Iris pigment epithelial cell (primary cell): Measurements from ENCODE around the gene NPAS1.
"Not testable (repeated sequence)": the region's sequence is repeated elsewhere in the genome, so short reads cannot be mapped to it uniquely, and the experiment has no call there.

Experiments
- DNase-seq: peaks from one replicate; pipeline ENCODE4 v3.0.0-alpha.2; 2011; ENCODE audit warnings: low read depth

NPAS1 gene

DNA sequence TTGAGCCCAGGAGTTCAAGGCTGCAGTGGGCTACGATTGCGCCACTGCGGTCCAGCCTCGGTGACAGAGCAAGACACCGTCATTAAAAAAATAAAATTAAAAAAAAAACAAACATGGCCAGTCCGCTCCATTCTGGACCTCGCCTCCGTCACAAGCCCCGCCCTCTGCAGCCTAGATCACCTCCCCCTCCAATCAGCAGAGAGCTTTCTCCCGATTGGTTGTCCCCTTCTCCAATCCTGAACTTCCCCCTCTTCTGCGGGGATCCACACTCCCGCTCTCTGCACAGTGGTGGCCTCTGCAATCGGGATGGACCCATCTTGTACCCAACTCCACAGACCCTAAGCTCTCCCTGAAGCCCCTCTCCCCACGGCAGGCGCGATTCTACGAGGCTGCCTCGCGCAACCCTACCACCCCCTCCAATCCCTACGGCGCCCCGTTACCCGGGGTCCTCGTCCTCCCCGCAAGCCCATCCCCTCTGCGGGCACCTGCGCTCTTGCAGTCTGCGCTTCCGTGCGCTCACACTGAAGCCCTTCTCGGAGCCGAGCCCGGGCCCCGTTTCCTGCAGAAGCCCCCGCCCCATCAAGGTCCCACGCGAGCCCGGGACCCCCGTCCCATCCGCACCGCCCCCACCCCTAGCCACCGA lies 28.2 kb downstream of the NPAS1 start:
- peak; percentile 96 for DNase-seq

- DNase-seq: peak; percentile 92
Observed at GRCh38 chr19:47049307-47049700, 29.7 kb downstream of the NPAS1 start.

- not testable (repeated sequence) for DNase-seq
Observed at GRCh38 chr19:47050562-47050961, 30.9 kb downstream of the NPAS1 start.

DNA sequence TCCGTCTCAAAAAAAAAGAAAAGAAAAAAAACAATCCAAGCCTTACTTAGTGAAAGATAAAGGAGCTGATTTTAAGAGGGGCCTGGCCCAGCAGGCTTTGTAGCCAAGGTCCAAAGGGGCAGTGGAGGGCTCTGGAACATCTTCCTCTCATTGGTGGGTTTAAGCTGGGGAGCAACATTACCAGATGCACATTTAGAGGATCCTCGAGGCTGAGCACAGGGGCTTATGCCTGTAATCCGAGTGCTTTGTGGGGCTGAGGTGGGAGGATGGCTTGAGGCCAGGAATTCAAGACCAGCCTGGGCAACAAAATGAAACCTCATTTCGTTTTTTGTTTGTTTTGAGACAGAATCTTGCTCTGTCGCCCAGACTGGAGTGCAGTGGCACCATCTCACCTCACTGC lies 36.8 kb downstream of the NPAS1 start:
- DNase-seq: no peak

DNA sequence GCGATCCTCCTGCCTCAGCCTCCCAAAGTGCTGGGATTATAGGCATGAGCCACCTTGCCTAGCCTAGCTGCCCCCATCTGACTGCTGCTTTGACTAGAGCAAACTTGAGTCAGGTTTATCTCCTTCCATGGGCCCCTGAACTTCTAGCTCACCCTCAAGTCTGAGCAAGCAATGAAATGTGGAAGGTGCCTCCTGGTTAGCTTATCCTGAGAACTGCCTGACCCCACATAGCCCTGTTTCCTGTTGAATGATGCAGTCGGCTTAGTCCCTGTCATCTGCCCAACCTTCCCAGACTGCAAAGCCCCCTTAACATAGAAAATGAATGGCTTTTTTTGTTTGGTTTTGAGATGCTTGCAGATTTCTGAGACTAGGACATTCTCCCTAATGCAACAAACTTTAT lies 37.7 kb downstream of the NPAS1 start:
- DNase-seq: peak; percentile 76

DNA sequence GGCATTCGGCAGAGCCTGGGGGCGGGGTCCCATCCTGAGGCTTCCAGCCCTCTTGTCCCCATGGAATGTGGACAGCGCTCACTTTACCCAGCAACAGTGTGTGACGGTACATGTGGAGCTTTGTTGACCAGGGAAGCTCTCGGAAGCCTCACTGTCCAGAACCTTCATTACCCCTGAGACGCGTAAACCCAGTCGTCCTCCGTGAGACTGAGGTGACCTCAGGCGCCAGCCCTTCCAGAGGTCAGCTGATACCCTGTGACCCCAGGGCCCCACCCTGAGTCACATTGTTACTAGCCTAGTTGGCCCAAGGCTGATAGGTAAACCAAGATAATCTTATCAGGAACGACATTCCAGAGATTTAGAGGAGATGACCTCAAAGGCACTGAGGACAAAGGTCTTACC lies 39.0 kb downstream of the NPAS1 start:
- DNase-seq: no peak

GRCh38 chr19:47063874-47064273 lies 44.2 kb downstream of the NPAS1 start:
- DNase-seq: no peak

DNA sequence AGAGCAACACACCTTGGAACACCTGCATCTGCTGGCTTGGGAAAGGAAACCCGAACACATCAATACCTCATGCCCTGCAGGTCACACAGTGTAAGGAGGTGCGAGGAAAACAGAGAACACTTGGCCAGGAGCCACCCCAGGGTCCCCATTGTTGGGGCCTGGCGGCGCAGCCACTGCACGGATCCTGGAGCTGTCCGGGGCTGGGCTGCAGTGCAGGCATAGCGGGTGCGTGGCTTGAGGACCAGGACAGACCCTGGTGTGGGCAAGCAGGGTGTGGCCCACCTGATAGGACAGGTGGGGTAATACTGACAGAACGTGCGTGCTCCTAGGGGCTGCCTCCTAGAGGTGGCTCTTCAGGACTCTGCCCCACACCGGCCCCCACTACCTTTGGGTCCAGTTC lies 45.6 kb downstream of the NPAS1 start:
- DNase-seq: no peak

- no peak for DNase-seq
Observed at GRCh38 chr19:47066376-47067214, 47.0 kb downstream of the NPAS1 start.

GRCh38 chr19:47067215-47067847 lies 47.7 kb downstream of the NPAS1 start:
- DNase-seq: no peak

DNA sequence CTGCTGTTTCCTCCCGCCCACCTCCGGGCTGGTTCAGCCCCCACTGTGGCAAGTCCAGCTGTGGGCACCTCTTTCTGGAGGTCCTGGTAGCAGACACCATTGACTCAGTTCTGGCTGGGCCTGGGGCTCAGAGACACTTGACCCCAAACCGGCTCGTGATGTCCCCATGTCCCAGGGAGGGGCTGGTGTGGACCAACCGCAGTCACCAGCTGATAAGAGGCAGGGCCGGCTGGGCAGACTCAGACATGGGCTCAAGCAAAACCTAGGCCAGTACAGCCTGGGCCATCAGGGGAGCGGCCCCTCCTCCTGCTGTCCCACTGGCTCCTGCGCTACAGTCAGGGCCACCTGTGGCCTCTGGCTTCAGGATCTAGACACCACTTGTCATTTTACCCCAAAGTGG lies 48.6 kb downstream of the NPAS1 start:
- no peak for DNase-seq

DNA sequence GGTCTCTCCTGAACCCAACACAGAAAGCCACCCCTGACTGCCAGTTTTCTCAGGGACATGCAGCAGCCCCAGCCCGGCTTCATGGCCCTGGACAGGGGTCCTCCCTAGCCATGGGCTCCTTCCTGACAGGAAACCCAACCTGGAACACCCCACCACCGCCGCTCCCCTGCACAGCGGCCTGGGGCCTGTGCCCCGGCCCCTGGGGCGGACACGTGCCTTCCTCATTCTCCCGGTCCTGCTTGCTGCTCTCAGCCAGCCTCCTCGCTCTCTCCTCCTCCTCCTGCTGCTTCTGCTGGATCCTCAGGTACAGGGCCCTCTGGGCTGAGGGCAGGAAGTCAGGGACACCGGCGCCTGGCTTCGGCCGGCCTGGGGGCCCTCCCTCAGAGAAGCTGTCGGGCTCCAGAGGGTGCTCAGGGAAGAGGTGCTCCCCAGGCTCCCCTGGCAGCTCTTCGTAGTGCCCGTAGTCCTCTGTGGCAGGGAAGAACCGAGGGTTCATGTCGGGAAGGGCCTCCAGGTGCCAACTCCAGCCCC lies 49.3 kb downstream of the NPAS1 start:
- no peak for DNase-seq

DNA sequence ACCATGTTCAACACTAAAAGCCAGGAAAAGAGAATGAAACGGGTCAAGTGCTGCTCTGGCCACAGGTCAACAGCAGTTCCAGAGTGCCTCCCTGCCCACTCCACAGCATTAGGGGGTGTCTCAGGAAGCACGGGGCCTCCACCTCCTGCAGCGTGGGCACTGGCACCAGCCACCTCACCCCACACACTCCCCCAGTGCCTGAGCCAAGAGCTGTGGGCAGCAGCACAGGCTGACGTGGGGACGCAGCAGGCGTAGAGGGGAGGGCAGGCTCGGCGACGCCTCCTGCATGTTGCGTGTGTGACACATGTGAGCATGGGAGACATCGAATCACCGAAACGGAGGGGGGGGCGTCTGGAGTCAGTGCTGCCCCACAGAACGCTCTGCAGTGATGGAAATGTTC lies 50.2 kb downstream of the NPAS1 start:
- no peak for DNase-seq

GRCh38 chr19:47070756-47071155 lies 51.1 kb downstream of the NPAS1 start:
- DNase-seq: no peak

DNA sequence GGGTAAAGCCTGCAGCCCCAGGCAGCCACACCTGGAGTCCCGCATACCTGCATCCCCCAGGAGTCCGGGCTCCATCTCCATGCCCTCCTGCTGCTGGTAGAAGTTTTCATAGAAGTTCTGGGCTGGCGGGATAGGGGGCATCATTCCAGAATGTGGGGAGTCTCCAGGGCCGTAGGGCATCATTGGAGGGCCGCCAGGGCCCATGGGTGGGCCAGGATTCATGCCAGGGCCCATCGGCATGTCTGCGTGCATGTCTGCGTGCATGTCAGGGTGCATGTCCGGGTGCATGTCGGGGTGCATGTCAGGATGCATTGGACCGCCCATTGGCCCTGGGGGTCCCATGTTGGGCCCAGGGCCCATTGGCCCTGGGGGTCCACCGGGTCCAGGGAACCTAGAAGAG lies 52.1 kb downstream of the NPAS1 start:
- no peak for DNase-seq

GRCh38 chr19:47072323-47072722 lies 52.7 kb downstream of the NPAS1 start:
- no peak for DNase-seq

DNA sequence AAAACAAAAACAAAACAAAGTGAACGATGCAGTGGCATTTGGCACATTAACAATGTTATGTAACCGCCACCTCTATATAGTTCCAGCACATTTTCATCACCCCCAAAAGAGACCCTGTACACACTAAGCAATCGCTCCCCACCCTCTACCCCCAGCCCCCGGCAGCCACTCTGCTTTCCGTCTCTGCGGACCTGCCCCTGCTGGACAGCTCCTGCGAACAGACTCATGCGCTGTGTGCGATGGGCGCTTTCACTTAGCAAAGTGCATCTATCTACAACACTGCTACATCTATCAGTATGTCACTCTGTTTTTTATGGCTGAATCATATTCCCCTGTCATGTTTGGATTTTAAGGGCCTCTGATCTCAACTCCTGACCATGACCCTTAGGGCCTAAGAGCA lies 53.9 kb downstream of the NPAS1 start:
- DNase-seq: no peak

DNA sequence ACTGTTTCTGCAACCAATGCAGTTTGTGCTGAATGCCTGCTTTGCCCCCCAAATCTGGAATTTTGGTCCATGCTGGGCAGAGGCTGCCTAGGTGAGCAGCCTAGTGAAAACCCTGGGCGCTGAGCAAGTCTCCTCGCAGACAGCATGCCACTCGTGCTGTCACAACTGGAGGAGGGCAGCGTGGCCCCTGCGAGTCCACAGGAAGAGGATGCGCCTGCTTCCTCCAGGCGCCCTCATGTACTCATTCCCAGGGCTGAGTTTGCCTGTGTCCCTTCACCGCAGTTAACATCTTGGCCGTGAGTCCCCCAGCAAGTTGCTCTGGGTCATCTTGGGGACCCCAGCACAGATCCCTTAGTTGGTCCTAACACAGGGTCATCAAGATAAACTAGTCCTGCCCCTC lies 55.0 kb downstream of the NPAS1 start:
- no peak for DNase-seq

DNA sequence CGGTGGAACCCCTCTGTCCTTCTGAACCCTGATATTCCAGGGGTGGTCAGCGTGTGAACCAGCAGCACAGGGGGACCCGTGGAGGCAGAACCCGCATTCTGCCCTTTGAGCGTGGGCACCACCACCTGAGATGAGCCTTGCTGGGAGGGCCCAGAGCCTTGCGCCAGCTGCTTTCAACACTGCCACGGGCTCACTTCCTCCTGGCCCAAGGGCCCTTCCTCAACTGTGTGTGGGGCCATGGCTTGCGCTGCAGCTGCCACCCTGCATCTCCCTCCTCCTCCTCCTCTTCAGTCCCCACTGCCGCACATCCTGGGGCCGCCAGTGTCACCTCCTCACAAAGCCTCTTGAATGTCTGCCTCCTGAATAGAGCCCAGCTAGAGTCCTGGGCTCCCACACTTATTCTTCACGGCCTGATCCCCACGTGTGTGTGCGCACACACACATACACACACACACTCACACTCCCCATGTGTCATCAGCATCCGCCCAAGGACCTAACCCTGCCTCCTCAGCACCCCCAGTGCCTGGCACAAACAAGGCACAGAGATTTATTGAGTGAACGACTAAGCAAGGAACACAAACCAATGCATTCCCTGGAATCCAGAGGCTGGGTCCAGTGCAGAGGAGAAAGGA lies 55.7 kb downstream of the NPAS1 start:
- DNase-seq: no peak

GRCh38 chr19:47075941-47076340 lies 56.3 kb downstream of the NPAS1 start:
- peak; percentile 18 for DNase-seq

- DNase-seq: not testable (repeated sequence)
Observed at GRCh38 chr19:47078351-47078750, 58.7 kb downstream of the NPAS1 start.

- DNase-seq: no peak
Observed at GRCh38 chr19:47081095-47081494, 61.5 kb downstream of the NPAS1 start.

DNA sequence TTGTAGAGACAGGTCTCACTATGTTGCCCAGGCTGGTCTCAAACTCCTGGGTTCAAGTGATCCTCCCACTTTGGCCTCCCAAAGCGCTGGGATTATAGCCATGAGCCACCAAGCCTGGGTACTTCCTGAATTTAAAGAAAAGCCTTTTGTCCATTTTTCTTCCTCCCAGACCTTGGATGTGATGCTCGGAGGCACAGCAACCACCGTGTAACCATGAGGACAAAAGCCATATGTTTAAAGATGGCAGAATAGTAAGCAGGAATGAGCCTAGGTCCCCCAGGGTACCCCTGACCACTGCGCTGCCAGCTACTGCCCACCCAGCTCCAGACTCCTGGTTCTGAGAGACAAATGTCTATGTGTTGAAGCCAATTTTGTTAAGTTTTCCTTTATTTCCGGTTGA lies 62.9 kb downstream of the NPAS1 start:
- DNase-seq: no peak
